Measurements from ENCODE around the gene DSCAML1. TPM values are rescaled to one million over a fixed set of nuclear protein-coding genes. Genes with fewer than 3 reads are reported as not detected.

The DSCAML1 gene
- polyA plus RNA-seq, 3 donors = 0.13 to 0.46 (median 0.34) TPM

GRCh38 chr11:117546431-117547194 lies 250.4 kb downstream of the DSCAML1 start:
- WGBS, 3 donors = 73 to 86% (median 85%) methylated on average over 11 to 12 of the region's 12 CpGs
- H3K27ac ChIP-seq (ENCODE audit: low read depth, low read length) = no peak overlapping the region

GRCh38 chr11:117545706-117546105 lies 251.3 kb downstream of the DSCAML1 start:
- H3K27ac ChIP-seq (ENCODE audit: low read depth, low read length) = no peak overlapping the region
- WGBS, 3 donors = 95 to 96% (median 96%) methylated on average over 12 of the region's 12 CpGs

GRCh38 chr11:117544130-117544800 lies 252.8 kb downstream of the DSCAML1 start:
- WGBS, 3 donors = 83 to 87% (median 86%) methylated on average over 6 of the region's 6 CpGs
- H3K27ac ChIP-seq (ENCODE audit: low read depth, low read length) = no peak overlapping the region

GRCh38 chr11:117541211-117541610 lies 255.8 kb downstream of the DSCAML1 start:
- H3K27ac ChIP-seq (ENCODE audit: low read depth, low read length) = no peak overlapping the region
- 55 to 82% (median 79%) methylated on average over 2 of the region's 2 CpGs for WGBS, 3 donors

- no peak overlapping the region for H3K27ac ChIP-seq (ENCODE audit: low read depth, low read length)
- 52 to 70% (median 66%) methylated on average over 13 of the region's 13 CpGs for WGBS, 3 donors
Observed at GRCh38 chr11:117538263-117539135, 258.5 kb downstream of the DSCAML1 start.

GRCh38 chr11:117535850-117536411 lies 261.1 kb downstream of the DSCAML1 start:
- 57 to 65% (median 59%) methylated on average over 8 to 11 of the region's 11 CpGs for WGBS, 3 donors
- no peak overlapping the region for H3K27ac ChIP-seq (ENCODE audit: low read depth, low read length)

GRCh38 chr11:117535201-117535849 lies 261.7 kb downstream of the DSCAML1 start:
- WGBS, 3 donors = 24 to 29% (median 27%) methylated on average over 19 of the region's 19 CpGs

GRCh38 chr11:117532568-117532967 lies 264.4 kb downstream of the DSCAML1 start:
- 79 to 94% (median 93%) methylated on average over 3 of the region's 3 CpGs for WGBS, 3 donors
- H3K27ac ChIP-seq (ENCODE audit: low read depth, low read length) = no peak overlapping the region

More at GRCh38 chr11:117535201-117535849, 261.7 kb downstream of the DSCAML1 start:
- H3K27ac ChIP-seq (ENCODE audit: low read depth, low read length) = no peak overlapping the region

- WGBS, 3 donors = 65 to 76% (median 75%) methylated on average over 18 of the region's 18 CpGs
- no peak overlapping the region for H3K27ac ChIP-seq (ENCODE audit: low read depth, low read length)
Observed at GRCh38 chr11:117529816-117530215, 267.2 kb downstream of the DSCAML1 start.

- WGBS, 3 donors = 38 to 71% (median 67%) methylated on average over 12 of the region's 12 CpGs
- H3K27ac ChIP-seq (ENCODE audit: low read depth, low read length) = no peak overlapping the region
Observed at GRCh38 chr11:117528097-117528721, 268.8 kb downstream of the DSCAML1 start.

GRCh38 chr11:117527271-117527670 lies 269.7 kb downstream of the DSCAML1 start:
- no peak overlapping the region for H3K27ac ChIP-seq (ENCODE audit: low read depth, low read length)
- 72 to 89% (median 78%) methylated on average over 7 of the region's 7 CpGs for WGBS, 3 donors

- 89 to 95% (median 92%) methylated on average over 10 of the region's 10 CpGs for WGBS, 3 donors
Observed at GRCh38 chr11:117525866-117526542, 271.0 kb downstream of the DSCAML1 start.

GRCh38 chr11:117524468-117525183 lies 272.4 kb downstream of the DSCAML1 start:
- WGBS, 3 donors = 86 to 94% (median 91%) methylated on average over 23 to 24 of the region's 24 CpGs
- no peak overlapping the region for H3K27ac ChIP-seq (ENCODE audit: low read depth, low read length)

More at GRCh38 chr11:117525866-117526542, 271.0 kb downstream of the DSCAML1 start:
- H3K27ac ChIP-seq (ENCODE audit: low read depth, low read length) = no peak overlapping the region

- H3K27ac ChIP-seq (ENCODE audit: low read depth, low read length) = no peak overlapping the region
- WGBS, 3 donors = 57 to 76% (median 75%) methylated on average over 3 of the region's 3 CpGs
Observed at GRCh38 chr11:117523680-117524079, 273.3 kb downstream of the DSCAML1 start.

GRCh38 chr11:117521974-117522373 lies 275.0 kb downstream of the DSCAML1 start:
- no peak overlapping the region for H3K27ac ChIP-seq (ENCODE audit: low read depth, low read length)
- WGBS, 3 donors = 60 to 92% (median 92%) methylated on average over 4 of the region's 4 CpGs

GRCh38 chr11:117520966-117521365 lies 276.1 kb downstream of the DSCAML1 start:
- 91 to 96% (median 94%) methylated on average over 21 of the region's 21 CpGs for WGBS, 3 donors

More at GRCh38 chr11:117520966-117521365, 276.1 kb downstream of the DSCAML1 start:
- H3K27ac ChIP-seq (ENCODE audit: low read depth, low read length) = no peak overlapping the region

All from adipose tissue (tissue), 3 donors.